GM15510 (cell line): Measurements from ENCODE around the gene SLC9A9.

Source experiments
- POLR2A ChIP-seq: IDR thresholded peaks from 3 replicates; pipeline ENCODE4 v1.6.1; 2011; ENCODE audit warnings: borderline replicate concordance; ENCODE audit not compliant: insufficient read length; ENCODE audit errors: extremely low read depth

SLC9A9 gene

GRCh38 chr3:143351895-143352608, 496.2 kb downstream of the SLC9A9 start:
- TF ChIP-seq POLR2A, result no peak

GRCh38 chr3:143351354-143351753, 496.9 kb downstream of the SLC9A9 start:
- no peak for TF ChIP-seq POLR2A

GRCh38 chr3:143349455-143349854, 498.8 kb downstream of the SLC9A9 start:
- TF ChIP-seq POLR2A, result no peak

- no peak for TF ChIP-seq POLR2A
Observed at GRCh38 chr3:143348486-143349327, 499.6 kb downstream of the SLC9A9 start.

GRCh38 chr3:143344516-143345165, 503.6 kb downstream of the SLC9A9 start:
- no peak for TF ChIP-seq POLR2A

GRCh38 chr3:143343944-143344343, 504.3 kb downstream of the SLC9A9 start:
- TF ChIP-seq POLR2A, result no peak

- TF ChIP-seq POLR2A, result no peak
Observed at GRCh38 chr3:143343031-143343430, 505.2 kb downstream of the SLC9A9 start.

GRCh38 chr3:143339451-143339850, 508.8 kb downstream of the SLC9A9 start:
- TF ChIP-seq POLR2A, result no peak

- TF ChIP-seq POLR2A, result no peak
Observed at GRCh38 chr3:143337387-143337786, 510.9 kb downstream of the SLC9A9 start.

- TF ChIP-seq POLR2A, result no peak
Observed at GRCh38 chr3:143334231-143334630, 514.0 kb downstream of the SLC9A9 start.

- TF ChIP-seq POLR2A, result no peak
Observed at GRCh38 chr3:143333367-143333766, 514.9 kb downstream of the SLC9A9 start.

GRCh38 chr3:143332026-143332425, 516.2 kb downstream of the SLC9A9 start:
- TF ChIP-seq POLR2A, result no peak

- TF ChIP-seq POLR2A, result no peak
Observed at GRCh38 chr3:143331350-143331749, 516.9 kb downstream of the SLC9A9 start.

GRCh38 chr3:143330296-143330868, 517.9 kb downstream of the SLC9A9 start:
- TF ChIP-seq POLR2A, result no peak
